GM18505 (cell line): Measurements from ENCODE around the gene ITPRID1.
"Not testable (repeated sequence)": the region's sequence is repeated elsewhere in the genome, so short reads cannot be mapped to it uniquely, and the experiment has no call there.

ENCODE experiments used
- ATAC-seq: cut with Tn5 transposase; IDR thresholded peaks from one replicate; pipeline ENCODE4 v1.9.1; 2021; ENCODE audit not compliant: unreplicated experiment
- POLR2A ChIP-seq: IDR thresholded peaks from 4 replicates; pipeline ENCODE4 v1.6.1; 2011; ENCODE audit warnings: borderline replicate concordance; ENCODE audit not compliant: insufficient read depth, insufficient read length; ENCODE audit errors: extremely low read depth

ITPRID1 gene

DNA sequence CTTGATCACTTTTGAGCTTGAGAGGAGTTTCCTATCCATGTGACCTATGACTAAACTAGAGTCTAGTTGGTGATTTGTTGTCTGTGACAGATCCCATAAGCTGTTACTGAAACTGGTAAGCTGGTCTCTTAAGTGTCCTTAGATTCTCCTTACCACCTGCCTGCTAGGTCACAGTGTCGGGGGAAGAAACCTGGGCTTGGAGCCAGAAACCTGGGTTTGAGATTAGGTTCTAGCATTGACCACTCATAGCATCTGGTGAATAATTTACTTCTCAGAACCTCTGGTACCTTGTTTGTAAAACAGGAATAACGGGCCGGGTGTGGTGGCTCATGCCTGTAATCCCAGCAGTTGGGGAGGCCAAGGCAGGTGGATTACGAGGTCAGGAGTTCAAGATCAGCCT lies 21.8 kb upstream of the ITPRID1 start:
- ATAC-seq = no peak
- TF ChIP-seq POLR2A = no peak

DNA sequence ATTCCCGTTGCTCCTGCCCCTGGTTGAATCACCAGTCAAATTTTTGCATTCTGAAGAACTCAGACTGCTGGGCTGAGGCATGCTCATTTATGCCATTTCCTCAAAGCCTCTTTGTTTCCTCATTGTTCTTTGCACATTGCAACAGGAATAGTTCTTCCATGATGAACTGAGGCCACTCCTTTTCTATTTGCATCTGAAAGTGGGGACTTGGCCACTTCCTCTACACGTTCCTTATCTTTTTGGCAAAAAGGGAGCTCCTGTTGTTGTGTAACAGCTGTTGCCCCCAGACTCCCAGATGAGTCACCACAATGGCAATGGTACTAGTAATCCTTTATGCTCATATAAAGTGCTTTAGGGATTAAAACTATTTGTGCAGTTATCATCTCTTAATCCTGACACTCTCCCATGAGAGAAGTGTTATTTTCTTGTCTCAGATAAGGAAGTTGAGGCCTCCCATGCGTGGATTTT lies 20.1 kb upstream of the ITPRID1 start:
- no peak for ATAC-seq
- TF ChIP-seq POLR2A = no peak

DNA sequence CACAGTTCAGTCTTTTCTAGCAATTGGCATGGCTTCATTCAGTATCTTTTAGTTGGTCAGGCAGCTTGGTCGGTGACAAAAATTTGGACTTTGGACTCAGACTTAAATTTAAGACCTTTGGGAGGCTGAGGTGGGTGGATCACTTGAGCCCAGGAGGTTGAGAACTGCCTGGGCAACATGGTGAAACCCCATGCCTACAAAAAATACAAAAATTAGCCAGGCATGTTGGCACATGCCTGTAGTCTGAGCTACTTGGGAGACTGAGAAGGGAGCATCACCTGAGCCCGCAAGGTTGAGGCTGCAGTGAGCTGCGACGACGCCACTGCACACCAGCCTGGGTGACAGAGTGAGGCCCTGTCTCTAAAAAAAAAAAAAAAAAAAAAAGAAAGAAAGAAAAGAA lies 19.5 kb upstream of the ITPRID1 start:
- ATAC-seq = no peak
- no peak for TF ChIP-seq POLR2A

DNA sequence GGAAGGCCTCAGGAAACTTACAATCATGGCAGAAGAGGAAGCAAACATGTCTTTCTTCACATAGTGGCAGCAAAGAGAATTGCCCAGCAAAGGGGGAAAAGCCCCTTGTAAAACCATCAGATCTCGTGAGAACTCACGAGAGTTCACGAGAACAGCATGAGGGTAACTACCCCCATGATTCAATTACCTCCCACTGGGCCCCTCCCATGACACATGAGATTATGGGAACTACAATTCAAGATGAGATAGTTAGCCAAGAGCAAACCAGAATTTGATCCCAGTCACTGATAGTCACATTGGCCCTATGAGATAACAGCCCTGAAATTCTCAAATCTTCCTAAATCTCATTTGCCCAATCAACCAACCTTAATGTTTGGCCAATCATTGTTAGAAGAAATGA lies 18.2 kb upstream of the ITPRID1 start:
- no peak for TF ChIP-seq POLR2A
- ATAC-seq = no peak

DNA sequence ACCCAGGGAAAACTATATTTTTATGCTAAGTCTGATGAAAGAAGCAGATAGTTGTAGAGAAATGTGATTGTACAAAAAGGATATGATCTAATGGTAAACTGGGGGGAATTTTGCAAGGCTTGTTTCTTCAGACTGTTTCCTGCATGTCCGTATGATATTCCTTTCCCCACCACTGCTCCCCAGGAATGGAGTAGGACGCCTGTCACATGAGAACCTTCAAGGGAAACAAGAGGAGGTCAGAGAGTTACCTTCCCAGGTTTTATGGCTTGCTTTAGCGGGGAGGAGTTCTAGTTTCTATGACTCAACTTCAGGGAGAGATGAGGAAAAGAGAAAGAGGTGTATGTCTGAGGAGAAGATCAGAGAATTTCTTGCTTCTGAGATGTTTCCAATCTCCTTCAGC lies 16.4 kb upstream of the ITPRID1 start:
- no peak for ATAC-seq
- TF ChIP-seq POLR2A = no peak

DNA sequence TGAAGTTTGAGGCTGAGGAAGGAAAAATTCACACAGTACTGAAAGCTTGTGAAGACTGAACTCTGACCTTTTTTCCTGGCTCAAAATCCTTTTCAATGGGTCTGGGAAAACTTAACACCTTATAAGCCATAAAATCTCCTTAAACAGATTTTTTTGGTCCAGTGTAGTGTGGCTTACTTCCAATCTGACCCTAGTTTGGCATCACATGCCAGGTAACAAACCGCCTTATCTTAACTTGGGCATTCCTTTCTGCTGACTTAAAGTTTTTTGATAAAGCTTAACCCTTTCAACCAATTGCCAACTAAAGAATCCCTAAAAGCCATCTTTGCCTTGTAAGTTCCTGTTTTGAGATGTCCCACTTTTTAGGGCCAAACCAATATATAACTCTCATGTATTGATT lies 13.2 kb upstream of the ITPRID1 start:
- TF ChIP-seq POLR2A = no peak
- ATAC-seq = no peak

DNA sequence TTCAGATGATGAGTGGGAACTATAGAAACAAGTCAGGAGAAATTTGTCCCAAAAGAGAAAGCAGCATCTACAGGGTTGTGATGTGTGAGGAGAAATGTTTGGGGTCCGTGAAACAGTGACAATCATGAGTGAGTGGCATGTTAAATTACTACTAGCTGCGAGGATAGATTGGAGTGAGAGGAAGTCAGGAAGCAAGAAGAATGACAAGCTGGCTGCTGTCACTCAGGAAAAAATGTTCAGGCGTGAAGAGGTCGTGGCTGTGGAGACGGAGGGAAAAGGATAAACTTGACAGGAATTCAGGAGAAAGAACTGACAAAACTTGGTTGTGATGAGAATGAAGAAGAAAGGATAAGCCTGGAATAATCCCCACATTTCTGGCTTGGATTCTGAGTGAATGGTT lies 5.1 kb upstream of the ITPRID1 start:
- no peak for ATAC-seq
- no peak for TF ChIP-seq POLR2A

DNA sequence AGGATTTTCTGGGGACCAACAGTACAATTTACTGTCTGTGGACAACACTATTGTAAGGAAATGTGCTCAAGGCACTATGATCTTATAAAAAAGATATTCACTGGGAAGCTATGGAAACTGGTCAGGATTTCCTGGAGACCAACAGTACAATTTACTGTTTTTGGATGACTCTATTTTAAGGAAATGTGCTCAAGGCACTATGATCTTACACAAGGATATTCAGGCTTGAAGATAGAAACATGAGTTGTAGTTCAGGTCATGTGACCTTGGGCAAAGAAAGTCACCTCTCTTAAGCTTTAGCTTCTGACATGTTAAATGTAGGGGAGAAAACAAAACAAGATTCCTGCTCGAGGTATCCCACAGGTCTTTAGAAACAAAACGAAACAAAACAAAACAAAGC lies 1.7 kb upstream of the ITPRID1 start:
- no peak for ATAC-seq

DNA sequence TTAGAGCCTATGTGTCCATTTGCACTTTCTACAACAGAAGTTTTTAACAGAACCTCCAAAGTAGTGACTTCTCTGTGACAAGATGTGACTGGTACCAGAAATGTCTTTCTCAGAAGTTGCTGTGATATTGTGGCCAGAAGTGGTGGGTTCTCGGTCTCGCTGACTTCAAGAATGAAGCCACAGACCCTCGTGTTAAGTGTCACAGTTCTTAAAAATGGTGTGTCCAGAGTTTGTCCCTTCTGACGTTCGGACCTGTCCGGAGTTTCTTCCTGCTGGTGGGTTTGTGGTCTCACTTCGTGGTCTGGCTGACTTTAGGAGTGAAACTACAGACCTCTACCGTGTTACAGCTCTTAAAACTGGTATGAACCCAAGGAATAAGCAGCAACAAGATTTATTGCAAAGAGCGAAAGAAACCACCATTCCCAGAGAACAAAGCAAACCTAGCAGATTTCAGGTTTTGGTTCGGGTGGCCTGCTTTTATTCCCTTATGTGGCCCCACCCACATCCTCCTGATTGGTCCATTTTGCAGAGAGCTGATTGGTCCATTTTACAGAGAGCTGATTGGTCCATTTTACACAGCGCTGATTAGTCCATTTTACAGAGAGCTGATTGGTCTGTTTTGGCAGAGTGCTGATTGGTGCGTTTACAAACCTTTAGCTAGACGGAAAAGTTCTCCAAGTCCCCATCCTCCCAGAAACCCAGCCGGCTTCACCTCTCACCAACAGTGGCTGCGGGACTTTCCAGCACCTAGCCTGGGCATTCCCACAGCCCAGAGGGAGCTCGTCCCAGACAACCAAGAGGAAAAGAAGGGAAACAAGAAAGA lies 3.0 kb downstream of the ITPRID1 start:
- no peak for ATAC-seq
- no peak for TF ChIP-seq POLR2A

More for the DNA sequence above, 1.7 kb upstream of the ITPRID1 start:
- no peak for TF ChIP-seq POLR2A

DNA sequence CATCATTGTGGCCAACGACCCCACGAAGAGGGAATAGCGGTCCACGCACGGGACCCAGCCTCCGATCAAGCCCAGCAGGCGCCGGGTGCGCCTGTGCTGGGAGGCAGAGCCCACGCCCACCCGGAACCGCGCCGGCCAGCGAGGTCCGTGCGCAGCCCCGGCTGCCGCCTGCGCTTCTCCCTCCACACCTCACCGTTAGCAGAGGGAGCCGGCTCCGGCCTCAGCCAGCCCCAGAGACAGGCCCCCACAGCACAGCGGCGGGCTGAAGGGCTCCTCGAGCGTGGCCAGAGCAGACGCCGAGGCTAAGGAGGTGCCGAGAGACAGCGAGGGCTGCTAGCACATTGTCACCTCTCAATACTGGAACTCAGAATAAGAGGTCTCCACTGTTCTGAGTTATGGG lies 3.6 kb downstream of the ITPRID1 start:
- no peak for TF ChIP-seq POLR2A
- no peak for ATAC-seq

DNA sequence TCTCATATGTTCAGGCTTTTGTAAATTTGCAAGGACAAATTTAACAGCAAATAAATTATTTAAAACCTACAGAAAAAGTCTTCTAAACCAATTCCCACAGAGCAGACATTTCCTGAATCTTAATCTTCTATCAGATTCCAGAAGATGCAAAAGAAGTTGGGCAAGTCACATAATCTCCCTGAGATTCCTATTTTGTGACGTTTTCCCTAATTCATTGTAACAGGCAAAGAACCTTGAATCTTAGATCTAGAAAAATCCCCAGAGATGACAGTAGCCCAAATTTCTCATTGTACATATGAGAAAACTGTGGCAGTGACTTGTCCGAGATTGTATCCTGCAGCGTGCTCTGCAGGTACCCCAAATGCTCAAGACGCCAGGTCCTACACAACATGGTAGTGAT lies 4.9 kb downstream of the ITPRID1 start:
- no peak for TF ChIP-seq POLR2A
- ATAC-seq = no peak

DNA sequence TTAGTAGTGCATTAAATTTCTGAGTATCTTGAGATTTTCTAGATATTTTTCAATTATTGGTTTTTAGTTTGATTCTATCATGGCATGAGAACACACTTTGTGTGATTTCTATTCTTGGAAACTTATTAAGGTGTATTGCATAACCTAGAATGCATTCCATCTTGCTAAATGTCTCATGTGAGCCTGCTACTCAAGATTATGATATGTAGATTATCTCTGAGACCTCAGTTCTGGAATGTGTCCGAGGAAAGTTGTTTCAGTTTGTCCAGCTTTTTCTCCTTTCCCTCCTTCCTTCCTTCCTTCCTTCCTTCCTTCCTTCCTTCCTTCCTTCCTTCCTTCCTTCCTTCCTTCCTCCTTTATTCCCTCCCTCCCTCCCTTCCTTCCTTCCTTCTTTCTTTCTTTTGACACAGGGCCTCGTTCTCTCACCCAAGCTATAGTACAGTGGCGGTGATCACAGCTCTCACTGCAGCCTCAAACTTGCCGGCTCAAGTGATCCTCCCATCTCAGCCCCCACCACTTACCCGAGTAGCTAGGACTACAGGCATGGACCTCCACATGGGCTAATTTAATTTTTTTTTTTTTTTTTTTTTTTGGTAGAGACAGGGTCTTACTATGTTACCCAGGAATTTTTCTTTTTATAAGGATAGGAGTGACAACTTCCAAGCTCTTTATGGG lies 7.6 kb downstream of the ITPRID1 start:
- TF ChIP-seq POLR2A = no peak
- ATAC-seq = no peak

DNA sequence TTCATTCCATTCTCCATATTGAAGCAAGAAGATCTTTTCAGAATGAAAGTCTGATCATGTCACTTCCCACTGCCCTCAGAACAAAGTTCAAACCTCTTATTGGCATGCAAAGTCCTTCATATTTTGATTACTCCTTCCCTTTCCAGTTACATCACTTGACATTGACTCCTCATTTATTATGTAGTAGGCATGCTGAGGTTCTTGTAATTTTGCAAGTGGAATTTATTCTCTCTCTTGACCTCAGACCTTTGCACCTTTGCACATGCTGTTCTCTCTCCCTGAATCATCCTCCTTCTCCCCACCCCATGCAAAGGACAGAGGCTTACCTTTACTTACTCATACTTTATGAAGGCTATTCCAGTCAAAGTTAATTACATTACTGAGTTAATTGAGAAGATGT lies 13.0 kb downstream of the ITPRID1 start:
- no peak for ATAC-seq
- TF ChIP-seq POLR2A = no peak

DNA sequence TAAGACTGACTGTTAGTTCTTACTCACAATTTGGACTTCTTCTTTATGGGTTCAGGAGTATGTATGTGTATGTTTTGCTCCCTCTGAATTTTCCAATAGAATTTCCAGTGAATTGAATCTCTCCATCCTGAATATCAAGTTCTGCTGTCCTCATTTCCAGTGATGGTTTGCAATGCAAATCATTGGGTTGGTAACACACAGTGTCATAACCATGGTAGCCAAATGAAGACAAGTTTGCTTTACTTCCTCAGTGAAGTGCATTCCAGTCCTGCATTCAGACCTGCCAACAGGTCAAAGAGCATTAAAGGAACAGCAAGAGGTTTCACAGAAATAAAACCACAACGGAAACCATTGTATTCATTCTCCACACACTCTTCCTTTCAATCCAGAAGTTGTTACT lies 15.2 kb downstream of the ITPRID1 start:
- no peak for TF ChIP-seq POLR2A
- no peak for ATAC-seq

DNA sequence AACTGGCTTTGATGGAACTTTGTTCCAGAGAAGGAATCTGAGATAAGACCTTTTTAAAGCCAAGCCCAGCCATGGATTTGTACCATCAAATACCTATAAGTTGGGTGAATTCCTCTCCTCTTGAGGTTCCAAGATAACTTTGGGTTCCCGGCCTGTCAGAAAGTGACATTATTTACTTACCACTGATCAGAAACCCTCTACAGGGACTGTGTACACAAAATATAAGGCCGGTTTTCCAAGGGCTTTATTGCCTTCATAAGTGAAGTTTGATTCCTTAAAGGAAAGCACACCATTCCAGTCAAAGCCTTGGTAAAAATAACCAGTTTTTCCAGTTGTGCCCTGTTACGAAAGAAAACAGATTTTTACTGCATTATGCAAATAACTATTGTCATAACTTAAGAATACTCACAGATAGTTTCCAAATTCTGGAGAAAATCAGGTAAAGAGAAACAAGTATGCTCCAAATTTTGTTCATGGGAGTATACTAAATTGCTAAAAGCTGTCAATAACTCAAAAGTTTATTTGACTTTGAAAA lies 26.8 kb downstream of the ITPRID1 start:
- not testable (repeated sequence) for ATAC-seq
